ENCODE measurements around the gene ZNF148.

ZNF148 gene

DNA sequence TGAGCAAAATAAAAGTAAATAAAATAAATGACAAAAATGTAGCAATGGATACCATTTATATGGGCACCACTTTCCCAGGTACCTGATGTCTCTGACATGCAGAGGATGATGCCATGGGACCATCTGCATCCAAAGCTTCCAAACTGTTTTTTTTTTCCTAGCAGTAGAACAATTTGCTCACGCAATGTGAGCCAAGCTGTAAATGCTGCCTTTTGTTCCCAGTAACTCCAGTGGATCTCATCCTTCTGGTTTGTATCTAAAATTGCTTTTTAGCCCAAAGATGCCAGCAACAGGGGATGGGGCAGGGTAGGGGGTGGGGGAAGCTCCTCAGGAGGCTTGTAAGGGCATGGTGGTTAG lies 195.3 kb downstream of the ZNF148 start:
- Mint-ChIP-seq H3K27ac (no peak overlapping the region), H3K4me3 (no peak overlapping the region), H3K27me3 (no peaks in the 10 kb centered on the region), H3K36me3 (ENCODE audit: low read depth) (no peaks in the 10 kb centered on the region), H3K9me3 (no peaks in the 10 kb centered on the region), H3K4me1 (peaks cover 1% of the 10 kb centered on the region)
- ATAC-seq, result no peak
- DNase-seq, result no peak

DNA sequence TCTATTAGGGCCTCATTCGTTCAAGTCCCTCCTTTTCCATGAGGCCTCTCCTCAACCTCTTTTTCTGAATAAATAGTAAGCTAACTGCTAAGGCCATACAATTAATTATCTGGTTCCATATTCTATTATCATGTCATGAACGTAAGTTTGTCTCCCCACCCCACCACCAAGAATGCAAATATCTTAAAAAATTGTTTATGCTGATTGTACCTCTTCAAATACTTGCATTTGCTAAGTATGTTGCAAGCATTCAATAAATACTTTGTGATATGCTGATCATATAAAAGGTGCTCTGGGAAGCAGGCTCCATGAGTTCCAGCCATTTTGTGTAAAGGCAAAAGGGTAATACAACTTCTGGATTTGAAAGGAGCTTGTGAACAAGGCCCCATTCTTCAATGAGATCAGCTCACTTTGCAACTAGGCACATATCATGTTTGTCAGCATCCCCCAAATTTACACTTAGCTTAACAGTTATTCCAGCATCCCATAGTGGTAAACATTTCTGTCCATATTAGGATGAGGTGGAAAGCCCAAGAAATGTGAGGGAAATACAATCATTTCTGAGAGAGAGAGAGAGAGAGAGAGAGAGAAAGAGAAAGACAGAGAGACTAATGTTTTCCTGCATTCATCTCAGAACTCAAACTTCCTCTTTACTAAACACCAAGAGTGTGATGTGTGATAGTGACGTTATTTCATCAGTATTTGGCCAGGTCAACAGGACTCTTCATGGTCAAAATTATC lies 195.8 kb downstream of the ZNF148 start:
- ATAC-seq, result no peak
- no peak overlapping the region for H3K27ac Mint-ChIP-seq
- H3K27me3 Mint-ChIP-seq, result no peaks in the 10 kb centered on the region
- H3K4me1 Mint-ChIP-seq, result peaks cover 1% of the 10 kb centered on the region
- no peak overlapping the region for H3K4me3 Mint-ChIP-seq
- no peak for DNase-seq
- H3K36me3 Mint-ChIP-seq (ENCODE audit: low read depth), result no peaks in the 10 kb centered on the region
- H3K9me3 Mint-ChIP-seq, result peaks cover 5% of the 10 kb centered on the region

DNA sequence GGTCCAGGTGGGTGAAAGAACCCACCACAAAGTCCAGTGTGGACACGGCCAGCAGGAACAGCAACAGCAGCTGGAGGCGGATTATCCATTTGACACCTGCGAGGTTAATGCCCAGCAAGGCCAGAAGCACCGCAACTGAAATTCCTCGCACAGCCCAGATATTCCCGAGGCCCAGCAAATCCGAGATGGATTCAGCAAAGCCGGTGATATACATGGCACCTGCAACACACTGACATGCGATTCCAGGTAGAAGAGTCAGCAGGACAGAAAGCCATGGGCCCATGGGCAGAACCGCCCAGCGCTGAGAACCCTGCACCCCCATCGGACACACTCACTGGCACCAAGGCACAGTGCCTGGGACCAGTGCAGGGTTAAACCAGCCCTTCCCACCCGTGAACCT lies 197.4 kb downstream of the ZNF148 start:
- DNase-seq, result no peak
- Mint-ChIP-seq H3K4me1 (peaks cover 1% of the 10 kb centered on the region), H3K9me3 (peaks cover 7% of the 10 kb centered on the region), H3K4me3 (no peak overlapping the region), H3K27ac (no peak overlapping the region), H3K36me3 (ENCODE audit: low read depth) (no peaks in the 10 kb centered on the region), H3K27me3 (no peaks in the 10 kb centered on the region)
- ATAC-seq, result no peak
